Smooth muscle cell (in vitro differentiated cells): ENCODE data around the gene NPAS3. TPM values are rescaled to one million over a fixed set of nuclear protein-coding genes. Genes with fewer than 3 reads are reported as not detected.

Experiments
- DNase-seq: peaks from one replicate; lab custom pipeline; 2025; ENCODE audit not compliant: unreplicated experiment; lab: John Stamatoyannopoulos, UW
- H2AFZ ChIP-seq: fragments of 200-600 bp; sonication (generic); 2 replicates; pipeline ENCODE4 v1.6.0; 2016; ENCODE audit warnings: antibody characterized with exemption, low read depth, mild to moderate bottlenecking
- H3F3A ChIP-seq: fragments of 200-600 bp; sonication (generic); 2 replicates; pipeline ENCODE4 v1.6.0; 2017; ENCODE audit warnings: antibody characterized with exemption, low read depth
- H3K27ac ChIP-seq: fragments of 200-600 bp; sonication (generic); 2 replicates; pipeline ENCODE4 v1.5.1; 2016; ENCODE audit warnings: low read depth, mild to moderate bottlenecking
- H3K27me3 ChIP-seq: fragments of 200-600 bp; sonication (generic); 2 replicates; pipeline ENCODE4 v1.6.1; 2016; ENCODE audit warnings: low read depth, mild to moderate bottlenecking
- H3K36me3 ChIP-seq: fragments of 200-600 bp; sonication (generic); 2 replicates; pipeline ENCODE4 v1.5.1; 2016; ENCODE audit warnings: low read depth
- H3K4me1 ChIP-seq: fragments of 200-600 bp; sonication (generic); 2 replicates; pipeline ENCODE4 v1.5.1; 2016; ENCODE audit warnings: low read depth
- H3K4me2 ChIP-seq: fragments of 200-600 bp; sonication (generic); 2 replicates; pipeline ENCODE4 v1.6.0; 2016; ENCODE audit warnings: mild to moderate bottlenecking
- H3K4me3 ChIP-seq: fragments of 200-600 bp; sonication (generic); 2 replicates; pipeline ENCODE4 v1.5.1; 2016; ENCODE audit warnings: mild to moderate bottlenecking
- H3K79me2 ChIP-seq: fragments of 200-600 bp; sonication (generic); 2 replicates; pipeline ENCODE4 v1.6.0; 2016; ENCODE audit warnings: low read depth, mild to moderate bottlenecking
- H3K9ac ChIP-seq: fragments of 200-600 bp; sonication (generic); 2 replicates; pipeline ENCODE4 v1.6.0; 2016; ENCODE audit warnings: low read depth
- H3K9me3 ChIP-seq: fragments of 200-600 bp; sonication (generic); replicated peaks from 2 replicates; pipeline ENCODE4 v1.5.1; 2016; ENCODE audit warnings: low read depth
- H4K20me1 ChIP-seq: fragments of 200-600 bp; sonication (generic); 2 replicates; pipeline ENCODE4 v1.6.0; 2016; ENCODE audit warnings: low read depth
- CTCF ChIP-seq: fragments of 200-600 bp; sonication (generic); IDR thresholded peaks from 2 replicates; pipeline ENCODE4 v1.5.1; 2017; ENCODE audit warnings: borderline replicate concordance, mild to moderate bottlenecking, antibody characterized with exemption; ENCODE audit not compliant: insufficient read depth, poor library complexity, severe bottlenecking
- WGBS: methylation state at CpG from one replicate; pipeline ENCODE4 v1.1.7; 2016; ENCODE audit warnings: low lambda C conversion rate; 5-methylcytosine and 5-hydroxymethylcytosine counted together
- polyA plus RNA-seq: library from polyadenylated mRNA; unstranded; fragments of >200 nt; fragmentation: Nextera tagmentation; extraction: Ambion mirVana; gene quantifications from 2 replicates; pipeline ENCODE4 v1.2.1, GENCODE V29; 2016
- total RNA-seq: library from RNA; depleted of rRNA; stranded (reverse); fragments of >200 nt; gene quantifications from 2 replicates; pipeline ENCODE4 v1.2.3, GENCODE V29; 2014

NPAS3 gene
- total and polyA plus RNA-seq, 2 experiments from 2014 or later = 0.79 to 2.0 TPM

DNA sequence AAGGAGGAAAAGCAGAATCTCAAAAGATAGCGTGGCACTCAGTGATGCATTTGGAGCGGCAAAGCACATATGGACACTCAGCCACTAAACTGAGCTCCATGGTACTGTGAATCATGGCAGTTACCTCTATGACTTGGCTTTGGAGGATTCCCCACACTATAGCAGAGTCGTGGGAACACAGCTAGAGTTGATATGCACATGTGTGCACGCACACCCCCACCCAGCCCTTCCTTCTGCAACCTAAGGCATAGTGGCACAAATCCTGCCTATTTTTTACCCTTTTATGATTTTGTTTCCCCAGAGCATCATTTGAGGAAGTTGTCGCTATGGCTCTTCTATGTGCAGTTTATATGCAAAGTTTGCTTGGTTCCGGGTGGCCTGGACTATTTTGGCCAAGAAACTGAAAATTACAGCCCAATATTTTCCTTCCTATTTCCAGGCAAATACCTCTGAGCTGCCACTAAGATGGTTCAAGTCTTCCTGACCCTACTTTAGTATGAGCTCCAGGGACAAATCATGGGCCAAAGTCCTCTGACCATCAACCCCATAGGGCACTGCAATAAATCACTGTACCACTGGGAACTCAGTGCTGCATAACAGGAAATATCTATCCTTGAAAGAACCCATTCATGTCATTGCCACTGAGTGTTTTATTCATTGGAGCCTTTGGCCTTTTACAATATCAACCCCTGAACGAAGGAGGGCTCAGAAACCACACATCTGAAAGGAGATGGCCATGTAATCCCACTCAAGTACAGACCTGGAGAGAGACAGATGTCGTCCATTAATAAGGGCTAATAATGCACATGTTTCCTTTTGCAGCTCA, 834.7 kb downstream of the NPAS3 start:
- Histone ChIP-seq H3K9ac (no peak overlapping the region), H3K4me1 (peaks cover 27% of the 10 kb centered on the region), H3K4me3 (no peak overlapping the region), H3K79me2 (no peaks in the 10 kb centered on the region), H3K27ac (no peak overlapping the region), H4K20me1 (no peaks in the 10 kb centered on the region), H3K27me3 (no peaks in the 10 kb centered on the region), H3K36me3 (no peaks in the 10 kb centered on the region), H2AFZ (no peak overlapping the region), H3F3A (peaks cover 12% of the 10 kb centered on the region), H3K4me2 (no peak overlapping the region), H3K9me3 (no peaks in the 10 kb centered on the region)
- TF ChIP-seq CTCF = no peak
- DNase-seq = no peak
- WGBS = 85% methylated on average over 8 of the region's 8 CpGs

- WGBS = 98% methylated on average over 11 of the region's 11 CpGs
- no peak for DNase-seq
- Histone ChIP-seq H3K9ac (no peak overlapping the region), H2AFZ (no peak overlapping the region), H3K27me3 (no peaks in the 10 kb centered on the region), H3K4me1 (peaks cover 25% of the 10 kb centered on the region), H4K20me1 (no peaks in the 10 kb centered on the region), H3K4me3 (no peak overlapping the region), H3K79me2 (no peaks in the 10 kb centered on the region), H3K27ac (no peak overlapping the region), H3K9me3 (no peaks in the 10 kb centered on the region), H3K4me2 (no peak overlapping the region), H3K36me3 (no peaks in the 10 kb centered on the region), H3F3A (peaks cover 8% of the 10 kb centered on the region)
- TF ChIP-seq CTCF = no peak
Measured at GRCh38 chr14:33774161-33774560, 835.5 kb downstream of the NPAS3 start.

DNA sequence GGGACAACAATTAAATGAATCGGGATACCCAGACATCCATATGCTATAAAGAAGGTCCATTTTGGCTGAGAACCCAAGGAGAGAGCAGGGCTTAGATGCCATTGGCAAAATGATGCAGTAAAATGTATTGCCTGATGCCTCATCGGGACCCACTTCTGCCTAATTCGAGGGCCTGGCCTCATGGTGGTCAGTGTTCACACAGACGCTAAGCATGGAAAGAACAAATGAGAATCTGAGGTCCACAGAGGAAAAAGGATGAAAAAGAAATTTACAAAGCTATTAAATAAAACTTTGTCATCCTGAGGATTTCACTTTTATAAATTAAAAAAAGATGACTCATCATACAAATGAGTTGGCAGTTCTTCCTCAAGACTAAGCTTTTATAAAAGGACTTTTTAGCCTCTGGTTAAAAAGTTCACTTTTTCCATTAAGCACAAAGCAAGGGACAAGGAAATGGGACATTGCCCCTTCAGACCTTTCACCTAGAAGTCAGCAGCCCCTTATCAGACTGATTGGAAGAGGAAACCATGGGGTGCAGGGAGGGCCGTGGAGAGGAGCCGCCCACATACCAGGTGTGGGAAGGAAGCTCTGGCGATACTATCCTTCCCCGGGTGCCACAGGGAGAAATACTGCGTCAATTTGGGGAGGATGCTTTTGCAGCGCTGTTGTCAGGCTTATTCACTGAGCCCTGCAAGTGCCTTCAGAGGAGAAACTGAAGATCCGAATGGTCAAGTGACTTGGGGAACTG, 836.2 kb downstream of the NPAS3 start:
- Histone ChIP-seq H3K27ac (no peak overlapping the region), H2AFZ (no peak overlapping the region), H3K27me3 (no peaks in the 10 kb centered on the region), H3K36me3 (no peaks in the 10 kb centered on the region), H3K4me1 (peaks cover 25% of the 10 kb centered on the region), H3K4me3 (no peak overlapping the region), H3K4me2 (no peak overlapping the region), H3K79me2 (no peaks in the 10 kb centered on the region), H3K9ac (no peak overlapping the region), H3K9me3 (no peaks in the 10 kb centered on the region), H4K20me1 (no peaks in the 10 kb centered on the region), H3F3A (peaks cover 8% of the 10 kb centered on the region)
- no peak for TF ChIP-seq CTCF
- 90% methylated on average over 11 of the region's 11 CpGs for WGBS
- no peak for DNase-seq
